IPS-18a (cell line): Measurements from ENCODE around the gene SYNCRIP.

Source experiments
- H3K27ac ChIP-seq: one replicate; pipeline ENCODE4 v1.5.1; 2013; ENCODE audit warnings: low read length
- H3K27me3 ChIP-seq: one replicate; pipeline ENCODE4 v1.6.1; 2013; ENCODE audit warnings: mild to moderate bottlenecking, low read length; ENCODE audit not compliant: control insufficient read depth, insufficient read depth
- H3K36me3 ChIP-seq: one replicate; pipeline ENCODE4 v1.6.1; 2013; ENCODE audit warnings: low read depth, low read length; ENCODE audit not compliant: control insufficient read depth
- H3K4me1 ChIP-seq: one replicate; pipeline ENCODE4 v1.6.1; 2013; ENCODE audit warnings: low read depth, low read length; ENCODE audit not compliant: control insufficient read depth
- H3K4me3 ChIP-seq: one replicate; pipeline ENCODE4 v1.5.1; 2013; ENCODE audit warnings: low read length
- H3K9ac ChIP-seq: one replicate; pipeline ENCODE4 v1.6.1; 2013; ENCODE audit warnings: mild to moderate bottlenecking, low read length, moderate library complexity
- H3K9me3 ChIP-seq: one replicate; pipeline ENCODE4 v1.6.1; 2013; ENCODE audit warnings: low read depth, low read length; ENCODE audit not compliant: control insufficient read depth

Gene SYNCRIP

GRCh38 chr6:85677234-85677956 lies 34.7 kb upstream of the SYNCRIP start:
- peaks cover 19% of the 10 kb centered on the region for H3K4me1 ChIP-seq
- no peak overlapping the region for H3K27ac ChIP-seq
- no peaks in the 10 kb centered on the region for H3K9me3 ChIP-seq

GRCh38 chr6:85676086-85676729 lies 33.5 kb upstream of the SYNCRIP start:
- Histone ChIP-seq H3K27ac (peak overlapping the region; percentile 17), H3K4me3 (peak overlapping the region; percentile 92), H3K9me3 (no peaks in the 10 kb centered on the region), H3K36me3 (peaks cover 30% of the 10 kb centered on the region), H3K27me3 (no peaks in the 10 kb centered on the region), H3K9ac (peak overlapping the region; percentile 98), H3K4me1 (peaks cover 19% of the 10 kb centered on the region)

More at GRCh38 chr6:85677234-85677956, 34.7 kb upstream of the SYNCRIP start:
- Histone ChIP-seq H3K27me3 (no peaks in the 10 kb centered on the region), H3K4me3 (peak overlapping the region; percentile 92), H3K36me3 (peaks cover 30% of the 10 kb centered on the region), H3K9ac (peak overlapping the region; percentile 98)

- no peak overlapping the region for H3K27ac ChIP-seq
- no peaks in the 10 kb centered on the region for H3K27me3 ChIP-seq
- no peaks in the 10 kb centered on the region for H3K9me3 ChIP-seq
- peak overlapping the region; percentile 92 for H3K4me3 ChIP-seq
- H3K36me3 ChIP-seq: peaks cover 30% of the 10 kb centered on the region
- peak overlapping the region; percentile 98 for H3K9ac ChIP-seq
- peaks cover 25% of the 10 kb centered on the region for H3K4me1 ChIP-seq
Observed at GRCh38 chr6:85675030-85675819, 32.5 kb upstream of the SYNCRIP start.

GRCh38 chr6:85674604-85675003 lies 31.9 kb upstream of the SYNCRIP start:
- Histone ChIP-seq H3K27me3 (no peaks in the 10 kb centered on the region), H3K9me3 (no peaks in the 10 kb centered on the region), H3K4me1 (peaks cover 29% of the 10 kb centered on the region), H3K36me3 (peaks cover 30% of the 10 kb centered on the region), H3K9ac (no peak overlapping the region), H3K27ac (no peak overlapping the region), H3K4me3 (peak overlapping the region; percentile 92)

- no peak overlapping the region for H3K4me3 ChIP-seq
Observed at GRCh38 chr6:85673198-85674139, 30.8 kb upstream of the SYNCRIP start.

GRCh38 chr6:85672623-85673022 lies 29.9 kb upstream of the SYNCRIP start:
- no peak overlapping the region for H3K4me3 ChIP-seq
- H3K9ac ChIP-seq: no peak overlapping the region
- H3K36me3 ChIP-seq: peaks cover 30% of the 10 kb centered on the region
- H3K4me1 ChIP-seq: peaks cover 37% of the 10 kb centered on the region
- H3K27me3 ChIP-seq: no peaks in the 10 kb centered on the region
- H3K27ac ChIP-seq: no peak overlapping the region
- H3K9me3 ChIP-seq: no peaks in the 10 kb centered on the region

More at GRCh38 chr6:85673198-85674139, 30.8 kb upstream of the SYNCRIP start:
- Histone ChIP-seq H3K36me3 (peaks cover 30% of the 10 kb centered on the region), H3K27ac (peak overlapping the region; percentile 12), H3K9me3 (no peaks in the 10 kb centered on the region), H3K4me1 (peaks cover 37% of the 10 kb centered on the region), H3K27me3 (no peaks in the 10 kb centered on the region), H3K9ac (no peak overlapping the region)

GRCh38 chr6:85672050-85672449 lies 29.4 kb upstream of the SYNCRIP start:
- Histone ChIP-seq H3K4me1 (peaks cover 37% of the 10 kb centered on the region), H3K27ac (no peak overlapping the region), H3K27me3 (no peaks in the 10 kb centered on the region)

GRCh38 chr6:85670573-85670972 lies 27.9 kb upstream of the SYNCRIP start:
- Histone ChIP-seq H3K27me3 (no peaks in the 10 kb centered on the region), H3K36me3 (peaks cover 15% of the 10 kb centered on the region), H3K9ac (no peak overlapping the region), H3K4me3 (no peak overlapping the region), H3K9me3 (no peaks in the 10 kb centered on the region), H3K4me1 (peaks cover 31% of the 10 kb centered on the region), H3K27ac (no peak overlapping the region)

More at GRCh38 chr6:85672050-85672449, 29.4 kb upstream of the SYNCRIP start:
- Histone ChIP-seq H3K9me3 (no peaks in the 10 kb centered on the region), H3K36me3 (peaks cover 30% of the 10 kb centered on the region), H3K9ac (no peak overlapping the region), H3K4me3 (no peak overlapping the region)

GRCh38 chr6:85669735-85670194 lies 27.1 kb upstream of the SYNCRIP start:
- H3K9me3 ChIP-seq: no peaks in the 10 kb centered on the region
- H3K9ac ChIP-seq: peak overlapping the region; percentile 30
- H3K27me3 ChIP-seq: no peaks in the 10 kb centered on the region
- H3K27ac ChIP-seq: peak overlapping the region; percentile 77
- H3K4me3 ChIP-seq: peak overlapping the region; percentile 34
- H3K4me1 ChIP-seq: peaks cover 24% of the 10 kb centered on the region
- peaks cover 8% of the 10 kb centered on the region for H3K36me3 ChIP-seq

GRCh38 chr6:85662251-85662650 lies 19.6 kb upstream of the SYNCRIP start:
- Histone ChIP-seq H3K9me3 (no peaks in the 10 kb centered on the region), H3K4me1 (no peaks in the 10 kb centered on the region), H3K27ac (no peak overlapping the region), H3K27me3 (no peaks in the 10 kb centered on the region), H3K4me3 (no peak overlapping the region), H3K9ac (no peak overlapping the region), H3K36me3 (no peaks in the 10 kb centered on the region)
